SK-N-SH (cell line): Measurements from ENCODE around the gene LBX1. TPM values are rescaled to one million over a fixed set of nuclear protein-coding genes. Genes with fewer than 3 reads are reported as not detected.

Source experiments
- CTCF ChIA-PET: fragments of 300-600, 350-600 bp; formaldehyde crosslinking; extraction: SDS; loops from one replicate; lab custom pipeline; 2021; lab: Yijun Ruan, JAX
- POLR2A ChIA-PET: fragments of 350-600 bp; sonication (Branson Sonifier 250); formaldehyde crosslinking; extraction: SDS; loops from one replicate; lab custom pipeline; 2020; ENCODE audit warnings: antibody characterized with exemption, inconsistent platforms; lab: Yijun Ruan, JAX
- DNase-seq: peaks from one replicate; pipeline ENCODE4 v3.0.0; 2012
- H2AFZ ChIP-seq: fragments of 200-600 bp; sonication (generic); 2 replicates; pipeline ENCODE4 v1.8.1; 2016; ENCODE audit warnings: antibody characterized with exemption, mild to moderate bottlenecking, low read depth
- H3F3A ChIP-seq: fragments of 200-600 bp; sonication (generic); replicated peaks from 2 replicates; pipeline ENCODE3; 2016; ENCODE audit warnings: antibody characterized with exemption, mild to moderate bottlenecking; ENCODE audit not compliant: insufficient read depth
- H3K27ac ChIP-seq, 2 experiments: fragments of 200-500 bp in 1 of 2; fragments of 200-600 bp in 1 of 2; sonication (Bioruptor generic) in 1 of 2; sonication (generic), shearing (Covaris generic) in 1 of 2; 2 replicates each; pipeline versions ENCODE4 v1.5.1 to v1.6.1; 2014 to 2016; ENCODE audit warnings: low read depth in 2 of 2, inconsistent platforms in 1 of 2, low read length in 1 of 2, mild to moderate bottlenecking in 1 of 2, mixed read lengths in 1 of 2
- H3K27me3 ChIP-seq: fragments of 200-600 bp; sonication (generic), shearing (Covaris generic); 2 replicates; pipeline ENCODE4 v1.6.1; 2016; ENCODE audit warnings: mixed run types; ENCODE audit not compliant: insufficient read depth
- H3K36me3 ChIP-seq, 2 experiments: fragments of 200-500 bp in 1 of 2; fragments of 200-600 bp in 1 of 2; sonication (Bioruptor generic) in 1 of 2; sonication (generic) in 1 of 2; replicated peaks in 1 of 2; 2 replicates each; pipeline versions ENCODE3 to v1.5.1; 2014 to 2016; ENCODE audit warnings: low read length in 1 of 2, mild to moderate bottlenecking in 1 of 2; ENCODE audit not compliant: insufficient read depth in 2 of 2, control insufficient read depth in 1 of 2
- H3K4me1 ChIP-seq, 2 experiments: fragments of 200-500 bp in 1 of 2; fragments of 200-600 bp in 1 of 2; sonication (Bioruptor generic) in 1 of 2; sonication (generic), shearing (Covaris generic) in 1 of 2; 2 replicates each; pipeline versions ENCODE4 v1.5.1 to v1.6.1; 2014 to 2016; ENCODE audit warnings: low read depth in 1 of 2, low read length in 1 of 2, mixed run types in 1 of 2; ENCODE audit not compliant: insufficient read depth in 2 of 2, control insufficient read depth in 1 of 2
- H3K4me2 ChIP-seq: fragments of 200-600 bp; sonication (generic), shearing (Covaris generic); 2 replicates; pipeline ENCODE4 v1.6.1; 2017; ENCODE audit warnings: mixed run types
- H3K4me3 ChIP-seq, 2 experiments: fragments of 200-500 bp in 1 of 2; fragments of 200-600 bp in 1 of 2; sonication (Bioruptor generic) in 1 of 2; sonication (generic), shearing (Covaris generic) in 1 of 2; 2 replicates each; pipeline versions ENCODE4 v1.5.1 to v1.8.1; 2014 to 2016; ENCODE audit warnings: low read depth in 2 of 2, inconsistent platforms in 1 of 2, low read length in 1 of 2, mild to moderate bottlenecking in 1 of 2, mixed read lengths in 1 of 2, moderate library complexity in 1 of 2
- H3K79me2 ChIP-seq: fragments of 200-600 bp; sonication (generic); 2 replicates; pipeline ENCODE4 v1.8.1; 2017; ENCODE audit warnings: mild to moderate bottlenecking; ENCODE audit not compliant: insufficient read depth
- H3K9ac ChIP-seq: fragments of 200-600 bp; sonication (generic); 2 replicates; pipeline ENCODE4 v1.6.1; 2017; ENCODE audit warnings: mixed run types
- H3K9me2 ChIP-seq: fragments of 200-600 bp; sonication (generic); 2 replicates; pipeline ENCODE4 v1.6.1; 2017; ENCODE audit warnings: mixed run types
- H3K9me3 ChIP-seq: fragments of 200-600 bp; sonication (generic); 2 replicates; pipeline ENCODE4 v1.6.1; 2017; ENCODE audit warnings: mixed run types, mild to moderate bottlenecking, moderate library complexity
- H4K20me1 ChIP-seq: fragments of 200-600 bp; sonication (generic); 2 replicates; pipeline ENCODE4 v1.6.1; 2017; ENCODE audit warnings: mild to moderate bottlenecking, mixed run types; ENCODE audit not compliant: insufficient read depth
- ELF1 ChIP-seq: IDR thresholded peaks from 2 replicates; pipeline ENCODE4 v1.4.0; 2012
- EP300 ChIP-seq, 2 experiments: IDR thresholded peaks; 2 replicates each; pipeline versions ENCODE4 v1.4.0 to v1.6.1; 2012; ENCODE audit warnings: borderline replicate concordance in 1 of 2, low read depth in 1 of 2, low read length in 1 of 2
- EZH2phosphoT487 ChIP-seq: fragments of 200-600 bp; sonication (generic); IDR thresholded peaks from 2 replicates; pipeline ENCODE4 v1.6.1; 2017; ENCODE audit warnings: low read depth, mixed run types, mild to moderate bottlenecking, antibody characterized with exemption, moderate library complexity, borderline replicate concordance
- IRF3 ChIP-seq: fragments of 150-350 bp; IDR thresholded peaks from 2 replicates; pipeline ENCODE4 v1.6.1; 2016; ENCODE audit warnings: mild to moderate bottlenecking, low read depth, low read length
- NFIC ChIP-seq: IDR thresholded peaks from 2 replicates; pipeline ENCODE4 v1.4.0; 2012; ENCODE audit warnings: borderline replicate concordance
- RAD21 ChIP-seq: IDR thresholded peaks from 2 replicates; pipeline ENCODE4 v1.6.1; 2012; ENCODE audit warnings: mild to moderate bottlenecking, low read length
- RFX5 ChIP-seq: IDR thresholded peaks from 2 replicates; pipeline ENCODE4 v1.6.1; 2012; ENCODE audit warnings: mild to moderate bottlenecking, improper control_type of control experiment, low read length
- ZBTB33 ChIP-seq: IDR thresholded peaks from 2 replicates; pipeline ENCODE4 v1.4.0; 2012; ENCODE audit warnings: low read depth, borderline replicate concordance
- WGBS: methylation state at CpG from one replicate; pipeline ENCODE4 v1.1.6; 2017; ENCODE audit warnings: low lambda C conversion rate; 5-methylcytosine and 5-hydroxymethylcytosine counted together
- polyA plus RNA-seq, 3 experiments: library from polyadenylated mRNA; depleted of rRNA; stranded (reverse); fragments of >200 nt; gene quantifications; 2 replicates each; pipeline ENCODE4 v1.2.3, GENCODE V29; 2012
- TF ChIP-seq, protein P1 (sequence below): fragments of 200-600 bp; sonication (generic); IDR thresholded peaks from 2 replicates; pipeline ENCODE4 v1.6.1; 2017; ENCODE audit warnings: antibody characterized with exemption, mild to moderate bottlenecking, moderate library complexity

The LBX1 gene
- polyA plus RNA-seq, 1 of the 3 experiments (the other 2 are of a cell fraction): not detected

- Histone ChIP-seq H2AFZ (no peak overlapping the region), H3K4me3 (peak overlapping the region; percentile 25 to 44; a peak in 2 of 4 replicates), H3K9me3 (no peaks in the 10 kb centered on the region), H3K27ac (no peak overlapping the region), H3K79me2 (no peaks in the 10 kb centered on the region), H4K20me1 (0 out of 2 replicates have a peak, but pooled peaks cover 4% of the 10 kb centered on the region), H3F3A (no peaks in the 10 kb centered on the region), H3K27me3 (peaks cover 84% of the 10 kb centered on the region), H3K9me2 (no peaks in the 10 kb centered on the region), H3K36me3 (no peaks in the 10 kb centered on the region), H3K4me1 (peaks cover 0 to 36% of the 10 kb centered on the region in 2 experiments; a peak in 2 of 4 replicates), H3K9ac (no peak overlapping the region), H3K4me2 (peak overlapping the region; percentile 66; the same call in 1 of the 2 replicates)
- 11% methylated on average over 34 of the region's 68 CpGs for WGBS
- DNase-seq: peak; percentile 88
- ChIA-PET POLR2A (no interaction called here), CTCF (interaction anchor here (0.8 to 12.5 kb wide), 18 partner anchors 11 to 605 kb away, joined by 3 to 164 read pairs (median 4); partner anchors contain the start of gene LBX1)
- TF ChIP-seq EP300 (IDR thresholded peaks at IDR 0.05; ENCODE audit: borderline replicate concordance in 1 of 2, low read depth in 1 of 2, low read length in 1 of 2) (no peak), NFIC (no peak), RAD21 (0 out of 2 replicates have a peak, but pooled peaks have one; percentile 14), ZBTB33 (no peak), ELF1 (no peak), RFX5 (peak; percentile 91)
- TF ChIP-seq, protein P1, sequence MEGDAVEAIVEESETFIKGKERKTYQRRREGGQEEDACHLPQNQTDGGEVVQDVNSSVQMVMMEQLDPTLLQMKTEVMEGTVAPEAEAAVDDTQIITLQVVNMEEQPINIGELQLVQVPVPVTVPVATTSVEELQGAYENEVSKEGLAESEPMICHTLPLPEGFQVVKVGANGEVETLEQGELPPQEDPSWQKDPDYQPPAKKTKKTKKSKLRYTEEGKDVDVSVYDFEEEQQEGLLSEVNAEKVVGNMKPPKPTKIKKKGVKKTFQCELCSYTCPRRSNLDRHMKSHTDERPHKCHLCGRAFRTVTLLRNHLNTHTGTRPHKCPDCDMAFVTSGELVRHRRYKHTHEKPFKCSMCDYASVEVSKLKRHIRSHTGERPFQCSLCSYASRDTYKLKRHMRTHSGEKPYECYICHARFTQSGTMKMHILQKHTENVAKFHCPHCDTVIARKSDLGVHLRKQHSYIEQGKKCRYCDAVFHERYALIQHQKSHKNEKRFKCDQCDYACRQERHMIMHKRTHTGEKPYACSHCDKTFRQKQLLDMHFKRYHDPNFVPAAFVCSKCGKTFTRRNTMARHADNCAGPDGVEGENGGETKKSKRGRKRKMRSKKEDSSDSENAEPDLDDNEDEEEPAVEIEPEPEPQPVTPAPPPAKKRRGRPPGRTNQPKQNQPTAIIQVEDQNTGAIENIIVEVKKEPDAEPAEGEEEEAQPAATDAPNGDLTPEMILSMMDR: peak; percentile 52
Measured at GRCh38 chr10:101217450-101218281, 11.6 kb downstream of the LBX1 start.

DNA sequence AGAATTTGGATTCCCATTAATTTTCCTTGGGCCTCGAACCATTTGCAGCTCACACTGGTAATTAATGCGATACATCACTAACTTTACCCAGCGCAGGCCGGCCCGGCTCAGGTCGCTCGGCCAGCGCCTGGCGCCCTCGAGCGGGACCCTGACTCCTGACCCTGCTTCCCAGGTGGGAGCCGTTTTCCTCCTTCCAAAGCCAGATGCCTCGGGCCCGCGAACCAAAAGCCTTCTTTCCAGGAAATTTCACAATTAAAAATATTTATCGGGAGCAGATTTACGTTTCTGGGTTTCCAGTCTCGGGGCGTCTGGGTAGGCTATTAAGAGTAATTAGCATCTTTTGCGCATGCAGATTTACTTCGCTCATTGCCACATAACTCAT is 12.2 kb downstream of the LBX1 start:
- 0 out of 2 replicates have a peak, but pooled peaks cover 4% of the 10 kb centered on the region for H4K20me1 ChIP-seq
- no peaks in the 10 kb centered on the region for H3K36me3 ChIP-seq
- H3F3A ChIP-seq: no peaks in the 10 kb centered on the region
- H2AFZ ChIP-seq: no peak overlapping the region
- peaks cover 84% of the 10 kb centered on the region for H3K27me3 ChIP-seq
- H3K9ac ChIP-seq: no peak overlapping the region
- no peaks in the 10 kb centered on the region for H3K9me3 ChIP-seq
- H3K27ac ChIP-seq: no peak overlapping the region
- peak overlapping the region; percentile 66; the same call in 1 of the 2 replicates for H3K4me2 ChIP-seq
- H3K79me2 ChIP-seq: no peaks in the 10 kb centered on the region
- peaks cover 0 to 35% of the 10 kb centered on the region in 2 experiments; a peak in 2 of 4 replicates for H3K4me1 ChIP-seq
- H3K9me2 ChIP-seq: no peaks in the 10 kb centered on the region
- no peak for TF ChIP-seq EP300 (IDR thresholded peaks at IDR 0.05; ENCODE audit: borderline replicate concordance in 1 of 2, low read depth in 1 of 2, low read length in 1 of 2)
- TF ChIP-seq EZH2phosphoT487: peak; percentile 39
- no peak for TF ChIP-seq IRF3
- TF ChIP-seq, protein P1: no peak
- ChIA-PET POLR2A (interaction anchor here (0.5 kb wide), 1 partner anchor 304 kb away, joined by 3 read pairs; no protein-coding TSS in a partner anchor), CTCF (interaction anchor here (1.0 to 12.5 kb wide), 10 partner anchors 12 to 353 kb away, joined by 4 to 164 read pairs (median 24); partner anchors contain the start of gene LBX1)
- 18% methylated on average over 21 of the region's 21 CpGs for WGBS
- H3K4me3 ChIP-seq: peak overlapping the region; percentile 25 to 44; a peak in 2 of 4 replicates
- DNase-seq: no peak
